Measurements from ENCODE around the gene GATA6.

GATA6 gene

GRCh38 chr18:22233266-22233665, 63.9 kb downstream of the GATA6 start:
- DNase-seq (ENCODE audit: extremely low read depth in 1 of 2, low read depth in 1 of 2): no peak

- DNase-seq (ENCODE audit: extremely low read depth in 1 of 2, low read depth in 1 of 2): no peak
Measured at GRCh38 chr18:22238036-22238435, 68.6 kb downstream of the GATA6 start.

- no peak for DNase-seq (ENCODE audit: extremely low read depth in 1 of 2, low read depth in 1 of 2)
Measured at GRCh38 chr18:22238681-22239080, 69.3 kb downstream of the GATA6 start.

GRCh38 chr18:22241921-22242361, 72.6 kb downstream of the GATA6 start:
- no peak for DNase-seq (ENCODE audit: extremely low read depth in 1 of 2, low read depth in 1 of 2)

GRCh38 chr18:22243513-22243912, 74.1 kb downstream of the GATA6 start:
- DNase-seq (ENCODE audit: extremely low read depth in 1 of 2, low read depth in 1 of 2): no peak

GRCh38 chr18:22250026-22250425, 80.6 kb downstream of the GATA6 start:
- no peak for DNase-seq (ENCODE audit: extremely low read depth in 1 of 2, low read depth in 1 of 2)

- no peak for DNase-seq (ENCODE audit: extremely low read depth in 1 of 2, low read depth in 1 of 2)
Measured at GRCh38 chr18:22250591-22250996, 81.2 kb downstream of the GATA6 start.
